OCI-LY7 (cell line): Measurements from ENCODE around the gene FPR1. TPM values are rescaled to one million over a fixed set of nuclear protein-coding genes. Genes with fewer than 3 reads are reported as not detected.

Experiments used
- BruUV-seq: library from RNA; stranded (reverse); fragments of 400-500 nt; replicated peaks from 2 replicates; lab custom pipeline; 2021; lab: Mats Ljungman, UMichigan
- CTCF ChIA-PET: fragments of 300-600 bp; sonication (Branson Sonifier 250); formaldehyde crosslinking; loops from one replicate; lab custom pipeline; 2022; ENCODE audit warnings: antibody characterized with exemption; ENCODE audit not compliant: unreplicated experiment; lab: Charles Lee
- POLR2A ChIA-PET: fragments of 300-600 bp; sonication (Branson Sonifier 250); formaldehyde crosslinking; loops from one replicate; lab custom pipeline; 2022; ENCODE audit warnings: antibody characterized with exemption; lab: Charles Lee
- DNase-seq: peaks from one replicate; pipeline ENCODE4 v3.0.0-alpha.2; 2015; ENCODE audit warnings: low spot score
- H2AFZ ChIP-seq: fragments of 200-600 bp; sonication (generic), shearing (Covaris generic); 2 replicates; pipeline ENCODE4 v1.6.1; 2014; ENCODE audit warnings: mild to moderate bottlenecking, antibody characterized with exemption, low read length, moderate library complexity
- H3K27ac ChIP-seq: fragments of 200-600 bp; sonication (generic); 2 replicates; pipeline ENCODE4 v1.5.1; 2014; ENCODE audit warnings: mixed run types, low read depth, mild to moderate bottlenecking, moderate library complexity, low read length, inconsistent platforms; ENCODE audit not compliant: poor library complexity, severe bottlenecking
- H3K36me3 ChIP-seq: fragments of 200-600 bp; sonication (generic); 2 replicates; pipeline ENCODE4 v1.6.1; 2014; ENCODE audit warnings: mild to moderate bottlenecking, antibody characterized with exemption, low read length, moderate library complexity, mixed read lengths; ENCODE audit not compliant: insufficient read depth
- H3K4me1 ChIP-seq: fragments of 200-600 bp; sonication (generic); 2 replicates; pipeline ENCODE4 v1.5.1; 2014; ENCODE audit warnings: mild to moderate bottlenecking, low read length; ENCODE audit not compliant: insufficient read depth, poor library complexity, severe bottlenecking
- H3K4me2 ChIP-seq: fragments of 200-600 bp; sonication (generic); 2 replicates; pipeline ENCODE4 v1.6.1; 2014; ENCODE audit warnings: mild to moderate bottlenecking, low read length
- H3K4me3 ChIP-seq: fragments of 200-600 bp; sonication (generic); 2 replicates; pipeline ENCODE4 v1.5.1; 2014; ENCODE audit warnings: mild to moderate bottlenecking, low read depth, low read length; ENCODE audit not compliant: poor library complexity, severe bottlenecking
- H3K79me2 ChIP-seq: fragments of 200-600 bp; sonication (generic); 2 replicates; pipeline ENCODE4 v1.6.1; 2016; ENCODE audit warnings: low read depth, mild to moderate bottlenecking, low read length, moderate library complexity, mixed read lengths; ENCODE audit not compliant: insufficient read depth
- H3K9me2 ChIP-seq: fragments of 200-600 bp; sonication (generic); 2 replicates; pipeline ENCODE4 v1.6.1; 2016; ENCODE audit warnings: mild to moderate bottlenecking, low read length, mixed read lengths; ENCODE audit not compliant: insufficient read depth
- H3K9me3 ChIP-seq: fragments of 200-600 bp; sonication (generic); 2 replicates; pipeline ENCODE4 v1.6.1; 2014; ENCODE audit warnings: mild to moderate bottlenecking, mixed run types, low read length, mixed read lengths
- H4K20me1 ChIP-seq: fragments of 200-600 bp; sonication (generic); 2 replicates; pipeline ENCODE4 v1.6.1; 2014; ENCODE audit warnings: mild to moderate bottlenecking, antibody characterized with exemption, low read length, moderate library complexity, mixed read lengths; ENCODE audit not compliant: insufficient read depth
- EZH2phosphoT487 ChIP-seq: fragments of 200-600 bp; sonication (generic); IDR thresholded peaks from 2 replicates; pipeline ENCODE4 v1.6.1; 2018; ENCODE audit warnings: low read depth, borderline replicate concordance, mild to moderate bottlenecking, mixed run types, antibody characterized with exemption, low read length, moderate library complexity, mixed read lengths
- intact Hi-C: fragments of 100-400 bp; cut with micrococcal nuclease; formaldehyde crosslinking; loops from one replicate; pipeline ENCODE4 v1.10.0; 2022; ENCODE audit not compliant: unreplicated experiment
- total RNA-seq, 2 experiments: library from RNA; depleted of rRNA in 1 of 2; stranded (reverse); fragments of >200 nt in 1 of 2; shearing (Covaris generic) in 1 of 2; gene quantifications; 2 replicates each; pipeline ENCODE4 v1.2.3, GENCODE V29; 2014 to 2022
- TF ChIP-seq, protein P1 (sequence below): fragments of 200-600 bp; sonication (generic); conservative IDR thresholded peaks from 2 replicates; pipeline ENCODE4 v1.5.1; 2014; ENCODE audit warnings: mild to moderate bottlenecking, antibody characterized with exemption, low read length, moderate library complexity, mixed read lengths

Gene FPR1
- total RNA-seq, 2 experiments from 2014 or later: not detected

DNA sequence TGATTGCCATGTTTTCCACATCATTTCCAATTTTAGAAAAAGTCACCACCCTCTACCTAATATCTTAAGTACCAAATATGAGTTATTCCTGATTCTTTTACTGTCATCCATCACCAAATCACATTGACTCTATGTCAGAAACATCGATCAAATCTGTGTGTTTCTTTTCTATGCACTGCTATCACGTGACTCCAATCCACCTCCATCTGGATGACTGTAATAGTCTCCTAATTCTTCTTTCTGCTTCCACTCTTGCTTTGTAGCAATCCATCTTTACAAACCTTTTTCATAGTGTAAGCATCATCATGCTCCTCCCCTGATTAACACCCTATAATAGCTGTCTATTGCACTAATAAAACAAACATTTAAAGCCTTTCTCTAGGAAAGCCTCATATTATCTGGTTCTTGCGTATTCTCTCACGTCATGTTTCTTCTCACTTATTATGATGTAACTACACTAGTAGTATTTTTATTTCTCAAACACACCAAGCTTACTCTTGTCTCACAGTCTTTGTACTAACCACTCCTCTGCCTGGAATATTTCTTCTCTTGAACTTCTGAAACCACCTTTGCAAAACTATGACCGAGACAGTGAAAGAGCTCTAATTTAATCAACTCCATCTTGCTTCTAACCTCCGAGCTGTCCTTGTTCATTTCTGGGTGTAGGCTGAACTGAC is 32.6 kb upstream of the FPR1 start:
- Histone ChIP-seq H3K4me1 (no peaks in the 10 kb centered on the region), H3K4me3 (no peak overlapping the region), H3K9me2 (no peaks in the 10 kb centered on the region), H3K36me3 (no peaks in the 10 kb centered on the region), H2AFZ (no peak overlapping the region), H3K4me2 (no peak overlapping the region), H3K9me3 (no peaks in the 10 kb centered on the region), H3K27ac (no peak overlapping the region), H3K79me2 (no peaks in the 10 kb centered on the region), H4K20me1 (no peaks in the 10 kb centered on the region; the same call in 1 of the 2 replicates)
- POLR2A ChIA-PET: no interaction called here
- no TSS peak for BruUV-seq
- CTCF ChIA-PET: no interaction called here
- intact Hi-C loops: no loop called here
- DNase-seq: no peak
- TF ChIP-seq, protein P1, sequence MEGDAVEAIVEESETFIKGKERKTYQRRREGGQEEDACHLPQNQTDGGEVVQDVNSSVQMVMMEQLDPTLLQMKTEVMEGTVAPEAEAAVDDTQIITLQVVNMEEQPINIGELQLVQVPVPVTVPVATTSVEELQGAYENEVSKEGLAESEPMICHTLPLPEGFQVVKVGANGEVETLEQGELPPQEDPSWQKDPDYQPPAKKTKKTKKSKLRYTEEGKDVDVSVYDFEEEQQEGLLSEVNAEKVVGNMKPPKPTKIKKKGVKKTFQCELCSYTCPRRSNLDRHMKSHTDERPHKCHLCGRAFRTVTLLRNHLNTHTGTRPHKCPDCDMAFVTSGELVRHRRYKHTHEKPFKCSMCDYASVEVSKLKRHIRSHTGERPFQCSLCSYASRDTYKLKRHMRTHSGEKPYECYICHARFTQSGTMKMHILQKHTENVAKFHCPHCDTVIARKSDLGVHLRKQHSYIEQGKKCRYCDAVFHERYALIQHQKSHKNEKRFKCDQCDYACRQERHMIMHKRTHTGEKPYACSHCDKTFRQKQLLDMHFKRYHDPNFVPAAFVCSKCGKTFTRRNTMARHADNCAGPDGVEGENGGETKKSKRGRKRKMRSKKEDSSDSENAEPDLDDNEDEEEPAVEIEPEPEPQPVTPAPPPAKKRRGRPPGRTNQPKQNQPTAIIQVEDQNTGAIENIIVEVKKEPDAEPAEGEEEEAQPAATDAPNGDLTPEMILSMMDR: no peak

DNA sequence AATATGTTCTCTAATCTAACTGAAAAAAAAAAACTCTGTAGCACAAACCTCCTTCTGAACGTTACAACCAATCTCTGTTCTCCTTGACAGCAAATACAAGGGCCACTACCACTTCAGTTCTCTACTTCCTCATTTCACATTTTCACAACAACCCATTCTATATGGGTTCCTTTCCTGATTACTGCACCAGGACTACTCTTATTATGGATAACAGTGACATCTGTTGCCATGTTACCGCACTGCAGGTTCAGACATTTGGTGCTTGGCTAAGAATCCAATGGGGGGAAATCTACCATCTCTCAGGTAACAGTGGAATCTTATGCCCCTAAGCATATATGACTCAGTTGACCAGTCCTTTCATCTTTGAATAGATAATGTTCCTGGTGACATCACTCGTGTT is 31.7 kb upstream of the FPR1 start:
- BruUV-seq: no TSS peak
- Histone ChIP-seq H3K9me3 (no peaks in the 10 kb centered on the region), H3K4me1 (no peaks in the 10 kb centered on the region), H2AFZ (no peak overlapping the region), H3K79me2 (no peaks in the 10 kb centered on the region), H3K4me3 (no peak overlapping the region), H3K9me2 (no peaks in the 10 kb centered on the region), H3K27ac (no peak overlapping the region), H3K4me2 (no peak overlapping the region), H4K20me1 (no peaks in the 10 kb centered on the region; the same call in 1 of the 2 replicates), H3K36me3 (no peaks in the 10 kb centered on the region)
- peak; percentile 62 for DNase-seq
- CTCF ChIA-PET: no interaction called here
- TF ChIP-seq EZH2phosphoT487: no peak
- TF ChIP-seq, protein P1: peak; percentile 76
- intact Hi-C loops: no loop called here
- POLR2A ChIA-PET: no interaction called here

DNA sequence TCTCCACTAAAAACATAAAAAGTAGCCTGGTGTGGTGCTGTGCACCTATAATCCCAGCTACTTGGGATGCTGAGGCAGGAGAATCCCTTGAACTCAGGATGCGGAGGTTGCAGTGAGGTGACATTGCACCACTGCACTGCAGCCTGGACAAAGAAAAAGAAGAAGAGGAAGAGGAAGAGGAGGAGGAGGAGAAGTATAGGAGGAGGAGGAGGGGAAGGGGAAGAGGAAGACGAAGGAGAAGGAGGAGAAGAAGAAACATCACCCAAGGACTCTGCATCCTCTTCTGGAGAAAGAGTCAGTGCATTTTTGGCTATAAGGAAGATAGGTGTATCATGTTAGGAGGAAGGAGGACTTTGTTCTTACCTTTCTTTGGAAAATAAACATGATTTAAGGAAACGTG is 30.3 kb upstream of the FPR1 start:
- H3K9me2 ChIP-seq: no peaks in the 10 kb centered on the region
- CTCF ChIA-PET: no interaction called here
- H3K79me2 ChIP-seq: no peaks in the 10 kb centered on the region
- no TSS peak for BruUV-seq
- H3K27ac ChIP-seq: no peak overlapping the region
- H3K4me3 ChIP-seq: no peak overlapping the region
- no peaks in the 10 kb centered on the region for H3K9me3 ChIP-seq
- TF ChIP-seq, protein P1: no peak
- no peak for TF ChIP-seq EZH2phosphoT487
- POLR2A ChIA-PET: no interaction called here
- no peak for DNase-seq
- no peaks in the 10 kb centered on the region; the same call in 1 of the 2 replicates for H4K20me1 ChIP-seq
- H3K36me3 ChIP-seq: no peaks in the 10 kb centered on the region
- no peak overlapping the region for H3K4me2 ChIP-seq
- H2AFZ ChIP-seq: no peak overlapping the region
- intact Hi-C loops: no loop called here
- H3K4me1 ChIP-seq: no peaks in the 10 kb centered on the region
